ENCODE data around the gene PPP4R1.

The PPP4R1 gene

DNA sequence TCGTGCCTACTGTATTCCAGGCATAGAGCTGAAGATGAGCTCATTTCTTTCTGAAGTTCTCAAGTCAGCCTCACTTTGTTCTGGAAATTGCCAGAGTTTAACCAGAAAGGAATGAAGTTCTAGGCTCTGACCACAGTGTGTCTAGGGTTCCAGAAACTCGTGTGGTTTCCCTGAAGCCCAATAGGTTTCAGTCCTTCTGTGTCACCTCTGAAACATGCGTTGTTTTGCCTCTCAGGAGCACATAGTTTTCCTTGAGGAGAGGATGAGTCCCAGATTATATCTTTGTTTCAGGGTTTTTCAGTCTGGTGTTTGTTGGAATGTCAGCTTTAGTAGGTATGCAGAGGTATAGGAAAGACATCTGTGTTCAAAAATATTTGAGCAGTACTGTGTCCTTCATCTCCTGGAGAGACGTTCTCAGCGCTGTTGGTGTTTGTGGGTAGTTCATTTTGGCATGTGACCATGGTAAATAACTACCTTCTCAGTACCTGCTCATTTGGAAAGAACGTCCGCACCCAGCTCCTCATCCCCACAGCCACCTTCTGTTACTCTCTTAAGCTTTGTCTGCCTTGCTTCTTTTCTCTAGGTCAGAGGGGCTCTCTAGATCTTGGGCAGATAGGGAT lies 82.5 kb downstream of the PPP4R1 start:
- no peak for DNase-seq (ENCODE audit: extremely low spot score)
- CTCF ChIA-PET, result no interaction called here

DNA sequence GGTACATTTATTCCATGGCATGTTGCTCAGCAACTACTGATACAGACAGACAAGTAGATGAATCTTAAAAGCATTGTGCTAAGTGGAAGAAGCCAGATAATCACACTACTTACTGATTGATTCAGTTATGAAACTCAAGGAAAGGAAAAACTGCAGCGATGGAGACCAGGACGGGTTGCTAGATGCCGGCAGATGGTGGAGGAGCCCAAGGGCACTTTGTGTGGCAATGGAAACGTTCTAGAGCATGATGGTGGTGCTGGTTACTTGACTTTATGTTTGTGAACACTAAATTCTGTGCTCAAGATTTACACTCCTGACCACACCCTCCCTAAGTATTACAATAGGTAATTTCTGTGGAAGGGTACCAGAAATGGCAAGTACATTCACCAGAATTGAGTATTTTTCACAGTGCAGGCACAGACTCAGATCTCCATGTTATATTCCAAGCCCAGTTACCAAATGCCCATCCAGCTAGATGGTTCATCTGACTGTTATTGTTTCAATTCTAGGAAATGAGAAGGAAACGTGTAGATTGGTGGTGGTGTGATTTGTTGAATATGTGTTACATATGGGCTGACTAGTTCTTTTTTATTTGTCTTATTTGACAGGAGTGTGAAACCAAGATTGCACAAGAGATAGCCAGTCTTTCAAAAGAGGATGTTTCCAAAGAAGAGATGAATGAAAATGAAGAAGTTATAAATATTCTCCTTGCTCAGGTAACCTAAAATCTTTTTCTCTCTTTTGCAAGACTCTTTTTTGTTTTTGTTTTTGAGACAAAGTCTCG lies 83.9 kb downstream of the PPP4R1 start:
- DNase-seq (ENCODE audit: extremely low spot score), result no peak
- ChIA-PET CTCF (no interaction called here), POLR2A (no interaction called here)
- no peak for TF ChIP-seq HDGF (IDR thresholded peaks at IDR 0.05; ENCODE audit: borderline replicate concordance)
- no peak for TF ChIP-seq SP1 (IDR thresholded peaks at IDR 0.05)
- TF ChIP-seq LEF1 (IDR thresholded peaks at IDR 0.05; ENCODE audit: borderline replicate concordance), result no peak
- TF ChIP-seq ZNF384 (IDR thresholded peaks at IDR 0.05), result no peak
- no peak for TF ChIP-seq ELF4 (IDR thresholded peaks at IDR 0.05)
- TF ChIP-seq CTBP1 (IDR thresholded peaks at IDR 0.05; ENCODE audit: borderline replicate concordance), result no peak
- TF ChIP-seq ARNT (IDR thresholded peaks at IDR 0.05), result no peak
- no peak for TF ChIP-seq NFRKB (IDR thresholded peaks at IDR 0.05)
- TF ChIP-seq, protein P1, sequence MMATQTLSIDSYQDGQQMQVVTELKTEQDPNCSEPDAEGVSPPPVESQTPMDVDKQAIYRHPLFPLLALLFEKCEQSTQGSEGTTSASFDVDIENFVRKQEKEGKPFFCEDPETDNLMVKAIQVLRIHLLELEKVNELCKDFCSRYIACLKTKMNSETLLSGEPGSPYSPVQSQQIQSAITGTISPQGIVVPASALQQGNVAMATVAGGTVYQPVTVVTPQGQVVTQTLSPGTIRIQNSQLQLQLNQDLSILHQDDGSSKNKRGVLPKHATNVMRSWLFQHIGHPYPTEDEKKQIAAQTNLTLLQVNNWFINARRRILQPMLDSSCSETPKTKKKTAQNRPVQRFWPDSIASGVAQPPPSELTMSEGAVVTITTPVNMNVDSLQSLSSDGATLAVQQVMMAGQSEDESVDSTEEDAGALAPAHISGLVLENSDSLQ (IDR thresholded peaks at IDR 0.05), result no peak
- no peak for TF ChIP-seq FOXA1 (IDR thresholded peaks at IDR 0.05)

More for the DNA sequence above, 82.5 kb downstream of the PPP4R1 start:
- TF ChIP-seq CTBP1 (IDR thresholded peaks at IDR 0.05; ENCODE audit: borderline replicate concordance), result no peak
- TF ChIP-seq FOXK2 (IDR thresholded peaks at IDR 0.05), result no peak
- TF ChIP-seq ELF4 (IDR thresholded peaks at IDR 0.05), result no peak
- no peak for TF ChIP-seq FOXA1 (IDR thresholded peaks at IDR 0.05)
- no peak for TF ChIP-seq TARDBP (IDR thresholded peaks at IDR 0.05)
- no peak for TF ChIP-seq SUZ12 (IDR thresholded peaks at IDR 0.05)
- no peak for TF ChIP-seq SP1 (IDR thresholded peaks at IDR 0.05)
- TF ChIP-seq NFRKB (IDR thresholded peaks at IDR 0.05), result no peak
- no peak for TF ChIP-seq FOXM1 (IDR thresholded peaks at IDR 0.05; ENCODE audit: borderline replicate concordance)
- TF ChIP-seq, protein P1 (IDR thresholded peaks at IDR 0.05), result no peak
- no peak for TF ChIP-seq BHLHE40 (IDR thresholded peaks at IDR 0.05; ENCODE audit: borderline replicate concordance)
- TF ChIP-seq LEF1 (IDR thresholded peaks at IDR 0.05; ENCODE audit: borderline replicate concordance), result no peak
- no peak for TF ChIP-seq HDGF (IDR thresholded peaks at IDR 0.05; ENCODE audit: borderline replicate concordance)
- TF ChIP-seq ZNF384 (IDR thresholded peaks at IDR 0.05), result no peak
- POLR2A ChIA-PET, result no interaction called here

DNA sequence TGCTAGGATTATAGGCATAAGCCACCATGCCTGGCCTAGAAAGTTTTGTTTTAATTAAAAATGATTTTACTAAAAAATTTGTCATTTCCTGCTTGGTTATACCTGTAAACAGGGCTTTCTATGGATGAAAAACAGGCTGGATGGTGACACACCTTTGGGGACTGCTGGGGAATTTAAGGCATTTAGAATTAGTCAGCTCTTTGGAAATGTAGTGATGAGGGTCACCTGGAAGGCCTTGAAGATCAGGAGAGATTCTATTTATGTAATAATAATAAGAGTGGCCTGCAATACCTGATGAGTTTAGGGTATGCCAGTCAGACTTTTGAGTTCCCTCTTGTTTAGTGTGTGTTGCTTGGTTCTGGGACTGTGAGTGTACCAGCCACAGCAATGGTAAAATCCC lies 87.9 kb downstream of the PPP4R1 start:
- CTCF ChIA-PET, result no interaction called here
- TF ChIP-seq HDGF (IDR thresholded peaks at IDR 0.05; ENCODE audit: borderline replicate concordance), result no peak
- no peak for TF ChIP-seq SUZ12 (IDR thresholded peaks at IDR 0.05)
- no peak for TF ChIP-seq LEF1 (IDR thresholded peaks at IDR 0.05; ENCODE audit: borderline replicate concordance)
- no peak for TF ChIP-seq SP1 (IDR thresholded peaks at IDR 0.05)
- TF ChIP-seq ARNT (IDR thresholded peaks at IDR 0.05), result no peak
- TF ChIP-seq, protein P1 (IDR thresholded peaks at IDR 0.05), result no peak
- no peak for TF ChIP-seq CTBP1 (IDR thresholded peaks at IDR 0.05; ENCODE audit: borderline replicate concordance)
- TF ChIP-seq TARDBP (IDR thresholded peaks at IDR 0.05), result no peak
- no peak for TF ChIP-seq BHLHE40 (IDR thresholded peaks at IDR 0.05; ENCODE audit: borderline replicate concordance)
- no peak for TF ChIP-seq FOXA1 (IDR thresholded peaks at IDR 0.05)
- TF ChIP-seq ELF4 (IDR thresholded peaks at IDR 0.05), result no peak
- no peak for TF ChIP-seq ZNF384 (IDR thresholded peaks at IDR 0.05)
- TF ChIP-seq NFRKB (IDR thresholded peaks at IDR 0.05), result no peak
- POLR2A ChIA-PET, result no interaction called here
- no peak for DNase-seq (ENCODE audit: extremely low spot score)

DNA sequence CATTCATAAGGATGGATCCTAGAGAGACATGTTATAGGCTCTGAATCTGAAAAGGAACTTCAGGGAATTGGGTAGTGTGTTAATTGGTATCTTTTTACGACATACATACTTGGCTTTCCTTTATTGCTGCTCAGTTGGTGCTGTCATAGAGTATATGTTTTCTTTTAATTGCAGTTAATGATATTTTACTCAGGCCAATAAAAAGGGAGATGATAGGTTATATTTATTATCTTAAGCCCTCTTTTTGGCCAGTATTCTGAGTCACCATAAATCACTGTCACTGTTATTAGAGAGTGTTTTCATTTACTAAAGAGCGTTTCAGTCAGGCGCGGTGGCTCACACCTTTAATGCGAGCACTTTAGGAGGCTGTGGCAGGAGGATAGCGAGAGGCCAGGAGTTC lies 91.4 kb downstream of the PPP4R1 start:
- POLR2A ChIA-PET, result no interaction called here
- DNase-seq (ENCODE audit: extremely low spot score), result no peak
- TF ChIP-seq BHLHE40 (IDR thresholded peaks at IDR 0.05; ENCODE audit: borderline replicate concordance) (no peak), ZNF384 (IDR thresholded peaks at IDR 0.05) (no peak), ARNT (IDR thresholded peaks at IDR 0.05) (no peak), FOXA1 (IDR thresholded peaks at IDR 0.05) (no peak), L3MBTL2 (conservative IDR thresholded peaks at IDR 0.05) (no peak), CTBP1 (IDR thresholded peaks at IDR 0.05; ENCODE audit: borderline replicate concordance) (peak; percentile 45; the same call in 1 of the 2 replicates)
- TF ChIP-seq, protein P1 (IDR thresholded peaks at IDR 0.05), result peak; percentile 90
- CTCF ChIA-PET, result no interaction called here

DNA sequence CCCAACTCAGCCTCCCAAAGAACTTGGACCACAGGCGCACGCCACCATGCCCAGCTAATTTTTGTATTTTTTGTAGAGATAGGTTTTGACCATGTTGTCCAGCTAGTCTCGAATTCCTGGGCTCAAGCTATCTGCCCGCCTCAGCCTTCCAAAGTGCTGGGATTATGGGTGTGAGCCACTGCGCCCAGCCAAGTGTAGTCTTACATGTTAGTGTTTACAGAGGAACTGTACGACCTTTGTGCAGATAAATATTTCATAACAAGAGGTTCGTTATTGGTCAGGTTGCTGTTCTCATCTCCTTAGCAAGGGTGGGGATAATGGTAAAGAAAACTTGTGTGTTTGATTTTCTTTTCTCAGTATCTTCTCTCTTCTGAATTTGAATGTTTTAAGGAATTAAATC lies 92.6 kb downstream of the PPP4R1 start:
- DNase-seq (ENCODE audit: extremely low spot score), result no peak
- ChIA-PET CTCF (no interaction called here), POLR2A (no interaction called here)
- no peak for TF ChIP-seq ARNT (IDR thresholded peaks at IDR 0.05)
- TF ChIP-seq, protein P1 (IDR thresholded peaks at IDR 0.05), result no peak
- no peak for TF ChIP-seq L3MBTL2 (conservative IDR thresholded peaks at IDR 0.05)

Data from HEK293T (cell line).